Spleen (tissue), 11 donors: ENCODE measurements around the gene BCL7A. TPM values are rescaled to one million over a fixed set of nuclear protein-coding genes. Genes with fewer than 3 reads are reported as not detected.

ENCODE experiments used
- DNase-seq: peaks from one replicate; pipeline ENCODE4 v3.0.0-alpha.2; 2020
- H3K27ac ChIP-seq, 8 donors: fragments of 200-600 bp; sonication (generic) in 7 of 8; 1 replicate in 4 of 8; 2 replicates in 4 of 8; pipeline versions ENCODE4 v1.5.0 to v1.8.0; 2016 to 2021; ENCODE audit warnings: inconsistent platforms in 4 of 8, mild to moderate bottlenecking in 4 of 8, moderate library complexity in 1 of 8
- H3K27me3 ChIP-seq, 7 donors: fragments of 200-600 bp; sonication (generic) in 6 of 7; replicated peaks in 1 of 7; 1 replicate in 4 of 7; 2 replicates in 3 of 7; pipeline versions ENCODE4 v1.5.0 to v1.8.0; 2016 to 2021; ENCODE audit warnings: inconsistent platforms in 3 of 7, mild to moderate bottlenecking in 1 of 7
- H3K36me3 ChIP-seq, 6 donors: fragments of 200-600 bp; sonication (generic) in 5 of 6; 1 replicate in 4 of 6; 2 replicates in 2 of 6; pipeline versions ENCODE4 v1.5.0 to v1.8.0; 2016 to 2021; ENCODE audit warnings: inconsistent platforms in 2 of 6
- H3K4me1 ChIP-seq, 6 donors: fragments of 200-600 bp; sonication (generic) in 5 of 6; 1 replicate in 3 of 6; 2 replicates in 3 of 6; pipeline versions ENCODE4 v1.5.0 to v1.8.0; 2016 to 2021; ENCODE audit warnings: inconsistent platforms in 3 of 6
- H3K4me3 ChIP-seq, 8 donors: fragments of 200-600 bp; sonication (generic) in 7 of 8; 1 replicate in 4 of 8; 2 replicates in 4 of 8; pipeline versions ENCODE4 v1.5.0 to v1.8.0; 2016 to 2021; ENCODE audit warnings: inconsistent platforms in 4 of 8, mild to moderate bottlenecking in 4 of 8, moderate library complexity in 2 of 8
- H3K9me3 ChIP-seq, 8 donors: fragments of 200-600 bp; sonication (generic) in 7 of 8; 1 replicate in 4 of 8; 2 replicates in 4 of 8; pipeline versions ENCODE4 v1.5.0 to v1.8.0; 2016 to 2021; ENCODE audit warnings: inconsistent platforms in 4 of 8
- CTCF ChIP-seq, 11 experiments: fragments of 200-600 bp in 7 of 11; fragments of 450-650 bp in 4 of 11; sonication (generic) in 4 of 11; IDR thresholded peaks in 8 of 11; conservative IDR thresholded peaks in 3 of 11; 1 replicate in 7 of 11; 2 replicates in 4 of 11; pipeline versions ENCODE4 v1.4.0 to v1.8.0; 2016 to 2021; ENCODE audit warnings: antibody characterized with exemption in 11 of 11, inconsistent platforms in 4 of 11, mild to moderate bottlenecking in 1 of 11
- POLR2A ChIP-seq, 3 donors: fragments of 450-650 bp; IDR thresholded peaks; one replicate each; pipeline ENCODE4 v1.5.1; 2017; ENCODE audit warnings: antibody characterized with exemption in 3 of 3, mild to moderate bottlenecking in 1 of 3
- POLR2AphosphoS5 ChIP-seq, 3 donors: sonication (generic); formaldehyde crosslinking; IDR thresholded peaks; one replicate each; pipeline ENCODE4 v1.5.1; 2017; ENCODE audit warnings: antibody characterized with exemption in 3 of 3
- WGBS, 5 donors: extraction: QIAGEN DNeasy Blood & Tissue Kit in 3 of 5; methylation state at CpG; one replicate each; pipeline versions ENCODE4 v1.1.5 to v1.1.7; 2013 to 2018; 5-methylcytosine and 5-hydroxymethylcytosine counted together
- intact Hi-C: fragments of 100-400 bp; cut with DNase I; formaldehyde crosslinking; loops from one replicate; pipeline ENCODE4 v1.15.0; 2023; ENCODE audit warnings: low total_unique reads
- polyA plus RNA-seq, 3 donors: library from polyadenylated mRNA; stranded (reverse); fragments of 200-250 nt; gene quantifications; one replicate each; pipeline ENCODE4 v1.2.1, GENCODE V29; 2013
- total RNA-seq, 7 donors: library from RNA; depleted of rRNA in 3 of 7; stranded (reverse); fragments of >200 nt in 3 of 7; fragmentation: NEBNext Ultra II Directional in 4 of 7; extraction: Animal tissue kit (Norgen Biotek cat#: 25700) in 4 of 7; gene quantifications; one replicate each; pipeline versions ENCODE4 v1.1.0 to v1.2.1, GENCODE V29; 2016 to 2021
- donor health status: healthy with polysubstance abuse.
- donor health status: DM: no; HTN: no; CAD: no; lungs with moderate emphysema.
- donor health status: DM: no; HTN: no; CAD: no.
- donor health status: Bipolar disorder and iron deficiency.
- donor health status: healthy.
- donor health status: DM: no; HTN: no; CAD: no.
- donor health status: DM: yes; HTN: yes; CAD: no.

BCL7A gene
- total and polyA plus RNA-seq, 10 donors, result 2.5 to 10.1 (median 7.2) TPM

- Histone ChIP-seq H3K4me3 (peak overlapping the region in 1 of 8 donors; percentile 25), H3K9me3 (no peaks in the 10 kb centered on the region), H3K27ac (peak overlapping the region in 2 of 8 donors; percentile 22 to 24), H3K27me3 (peaks cover 0 to 10% (median 0%) of the 10 kb centered on the region in 7 donors), H3K36me3 (no peaks in the 10 kb centered on the region), H3K4me1 (peaks cover 10 to 61% (median 40%) of the 10 kb centered on the region in 6 donors)
- WGBS, 5 donors, result 50 to 74% (median 70%) methylated on average over 20 to 24 of the region's 24 CpGs
- TF ChIP-seq POLR2A (IDR thresholded peaks at IDR 0.05) (no peak), CTCF (IDR thresholded peaks at IDR 0.05 in 8 of 11, conservative IDR thresholded peaks at IDR 0.05 in 3 of 11) (no peak), POLR2AphosphoS5 (IDR thresholded peaks at IDR 0.05) (peak in 1 of 3 donors; percentile 28)
- DNase-seq, result no peak
- intact Hi-C loops, result no loop called here
These were observed 15.3 kb upstream of the BCL7A start for GRCh38 chr12:122006186-122006926.

GRCh38 chr12:122009741-122010140 lies 11.9 kb upstream of the BCL7A start:
- Histone ChIP-seq H3K27ac (no peak overlapping the region), H3K36me3 (no peaks in the 10 kb centered on the region), H3K4me3 (no peak overlapping the region), H3K27me3 (no peaks in the 10 kb centered on the region), H3K9me3 (no peaks in the 10 kb centered on the region), H3K4me1 (peaks cover 6 to 46% (median 27%) of the 10 kb centered on the region in 6 donors)
- no peak for TF ChIP-seq POLR2AphosphoS5 (IDR thresholded peaks at IDR 0.05)
- no peak for TF ChIP-seq POLR2A (IDR thresholded peaks at IDR 0.05)
- TF ChIP-seq CTCF (IDR thresholded peaks at IDR 0.05 in 8 of 11, conservative IDR thresholded peaks at IDR 0.05 in 3 of 11), result no peak
- WGBS, 5 donors, result 55 to 79% (median 63%) methylated on average over 6 to 9 of the region's 9 CpGs
- peak; percentile 77 for DNase-seq
- intact Hi-C loops, result no loop called here

GRCh38 chr12:122012184-122012583 lies 9.5 kb upstream of the BCL7A start:
- no peaks in the 10 kb centered on the region for H3K36me3 ChIP-seq
- intact Hi-C loops, result no loop called here
- no peak for DNase-seq
- WGBS, 5 donors, result 76 to 92% (median 83%) methylated on average over 6 of the region's 6 CpGs
- H3K4me3 ChIP-seq, result no peak overlapping the region
- no peaks in the 10 kb centered on the region for H3K27me3 ChIP-seq
- no peak overlapping the region for H3K27ac ChIP-seq
- TF ChIP-seq CTCF (IDR thresholded peaks at IDR 0.05 in 8 of 11, conservative IDR thresholded peaks at IDR 0.05 in 3 of 11) (no peak), POLR2AphosphoS5 (IDR thresholded peaks at IDR 0.05) (no peak), POLR2A (IDR thresholded peaks at IDR 0.05) (no peak)
- peaks cover 0 to 21% (median 4%) of the 10 kb centered on the region in 6 donors for H3K4me1 ChIP-seq
- H3K9me3 ChIP-seq, result no peaks in the 10 kb centered on the region

GRCh38 chr12:122013136-122013535 lies 8.5 kb upstream of the BCL7A start:
- H3K27ac ChIP-seq, result no peak overlapping the region
- WGBS, 5 donors, result 52 to 85% (median 60%) methylated on average over 4 of the region's 4 CpGs
- H3K4me1 ChIP-seq, result peaks cover 0 to 18% (median 4%) of the 10 kb centered on the region in 6 donors
- DNase-seq, result no peak
- no peaks in the 10 kb centered on the region for H3K27me3 ChIP-seq
- no peaks in the 10 kb centered on the region for H3K36me3 ChIP-seq
- peaks cover 0 to 3% (median 2%) of the 10 kb centered on the region in 8 donors for H3K9me3 ChIP-seq
- intact Hi-C loops, result no loop called here
- TF ChIP-seq POLR2AphosphoS5 (IDR thresholded peaks at IDR 0.05), result no peak
- no peak for TF ChIP-seq CTCF (IDR thresholded peaks at IDR 0.05 in 8 of 11, conservative IDR thresholded peaks at IDR 0.05 in 3 of 11)
- no peak for TF ChIP-seq POLR2A (IDR thresholded peaks at IDR 0.05)
- no peak overlapping the region for H3K4me3 ChIP-seq
